ENCODE data around the gene UVSSA. TPM values are rescaled to one million over a fixed set of nuclear protein-coding genes. Genes with fewer than 3 reads are reported as not detected.

UVSSA gene
- total RNA-seq, 4 donors from 2014 or later = 8.5 to 13.2 (median 12.3) TPM

- no peaks in the 10 kb centered on the region for H3K9me3 ChIP-seq
- DNase-seq = no peak
- H3K27me3 ChIP-seq = no peaks in the 10 kb centered on the region
- ATAC-seq = no peak
- no peak overlapping the region for H3K4me3 ChIP-seq
- in situ Hi-C loops (cut with MboI; ENCODE audit: low sequenced_read_pairs in 4 of 4) = no loop called here
- intact Hi-C loops (cut with DNase I; ENCODE audit: low total_unique reads) = no loop called here
- H3K4me1 ChIP-seq = peaks cover 21 to 23% of the 10 kb centered on the region in 2 donors
- H3K27ac ChIP-seq = no peak overlapping the region
- H3K36me3 ChIP-seq = peaks cover 0 to 52% of the 10 kb centered on the region in 2 donors
- no peak for TF ChIP-seq POLR2A (IDR thresholded peaks at IDR 0.05)
- TF ChIP-seq CTCF (IDR thresholded peaks at IDR 0.05 in 4 of 5, conservative IDR thresholded peaks at IDR 0.05 in 1 of 5) = no peak
Observed at GRCh38 chr4:1312821-1313640, 34.0 kb upstream of the UVSSA start.

GRCh38 chr4:1315306-1315705, 31.7 kb upstream of the UVSSA start:
- peaks cover 0 to 54% of the 10 kb centered on the region in 2 donors for H3K36me3 ChIP-seq
- no peak for ATAC-seq
- no peak overlapping the region for H3K4me3 ChIP-seq
- TF ChIP-seq CTCF (IDR thresholded peaks at IDR 0.05 in 4 of 5, conservative IDR thresholded peaks at IDR 0.05 in 1 of 5) = no peak
- TF ChIP-seq POLR2A (IDR thresholded peaks at IDR 0.05) = no peak
- H3K27ac ChIP-seq = no peak overlapping the region
- intact Hi-C loops (cut with DNase I; ENCODE audit: low total_unique reads) = no loop called here
- no peaks in the 10 kb centered on the region for H3K27me3 ChIP-seq
- in situ Hi-C loops (cut with MboI; ENCODE audit: low sequenced_read_pairs in 4 of 4) = no loop called here
- H3K9me3 ChIP-seq = no peaks in the 10 kb centered on the region
- DNase-seq = no peak
- H3K4me1 ChIP-seq = peaks cover 5 to 6% of the 10 kb centered on the region in 2 donors

DNA sequence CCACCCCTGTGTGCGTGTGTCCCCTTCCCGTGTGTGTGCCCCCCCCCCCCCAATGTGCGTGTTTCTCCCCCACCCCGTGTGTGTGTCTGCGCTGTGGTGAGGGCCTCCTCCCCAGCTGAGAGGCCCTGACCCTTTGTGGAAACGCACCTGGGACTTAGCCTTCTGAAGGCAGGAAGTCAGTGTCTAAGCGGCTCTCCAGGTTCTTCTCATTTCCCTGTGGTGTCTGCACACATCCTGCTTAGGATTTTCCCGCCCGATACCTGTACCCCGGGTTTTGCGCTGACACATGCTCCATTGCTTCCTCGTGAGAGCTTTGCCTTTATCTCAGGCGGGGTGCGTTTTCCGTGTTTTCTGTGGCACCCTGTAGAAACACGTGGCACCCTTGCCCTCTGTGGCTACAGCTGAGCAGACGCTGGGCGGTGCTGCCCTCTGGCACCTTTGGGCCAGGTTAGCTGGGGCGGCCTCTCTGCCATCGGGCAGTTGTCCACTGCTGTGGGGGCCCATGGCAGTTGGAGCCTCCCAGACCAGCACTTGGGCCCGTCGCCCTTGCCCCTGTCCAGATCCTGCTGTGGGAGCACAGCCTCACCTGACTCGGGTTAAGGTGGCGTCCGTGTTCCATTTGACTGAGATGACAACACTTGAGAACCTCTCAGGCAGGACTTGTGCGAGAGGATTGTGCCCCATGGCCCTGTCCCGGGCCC, 31.0 kb upstream of the UVSSA start:
- no peaks in the 10 kb centered on the region for H3K27me3 ChIP-seq
- intact Hi-C loops (cut with DNase I; ENCODE audit: low total_unique reads) (no loop called here), in situ Hi-C loops (cut with MboI; ENCODE audit: low sequenced_read_pairs in 4 of 4) (no loop called here)
- H3K9me3 ChIP-seq = no peaks in the 10 kb centered on the region
- H3K36me3 ChIP-seq = peaks cover 0 to 54% of the 10 kb centered on the region in 2 donors
- H3K27ac ChIP-seq = no peak overlapping the region
- H3K4me1 ChIP-seq = peaks cover 0 to 3% of the 10 kb centered on the region in 2 donors
- ATAC-seq = no peak
- no peak for DNase-seq
- H3K4me3 ChIP-seq = no peak overlapping the region
- TF ChIP-seq POLR2A (IDR thresholded peaks at IDR 0.05) (no peak), CTCF (IDR thresholded peaks at IDR 0.05 in 4 of 5, conservative IDR thresholded peaks at IDR 0.05 in 1 of 5) (no peak)

- DNase-seq (no peak), ATAC-seq (no peak)
- in situ Hi-C loops (cut with MboI; ENCODE audit: low sequenced_read_pairs in 4 of 4) = no loop called here
- TF ChIP-seq POLR2A (IDR thresholded peaks at IDR 0.05) (no peak), CTCF (IDR thresholded peaks at IDR 0.05 in 4 of 5, conservative IDR thresholded peaks at IDR 0.05 in 1 of 5) (no peak)
- H3K27ac ChIP-seq = no peak overlapping the region
- intact Hi-C loops (cut with DNase I; ENCODE audit: low total_unique reads) = no loop called here
- peaks cover 0 to 54% of the 10 kb centered on the region in 2 donors for H3K36me3 ChIP-seq
- no peak overlapping the region for H3K4me3 ChIP-seq
- H3K4me1 ChIP-seq = peaks cover 0 to 3% of the 10 kb centered on the region in 2 donors
- H3K27me3 ChIP-seq = no peaks in the 10 kb centered on the region
- no peaks in the 10 kb centered on the region for H3K9me3 ChIP-seq
Observed at GRCh38 chr4:1316537-1317168, 30.4 kb upstream of the UVSSA start.

Data from gastrocnemius medialis (tissue), 4 donors.